ENCODE data around the gene ZNF638. TPM values are rescaled to one million over a fixed set of nuclear protein-coding genes. Genes with fewer than 3 reads are reported as not detected.

ZNF638 gene
- total and polyA plus RNA-seq, 2 of the 4 experiments (the other 2 are of a cell fraction) = 46.4 to 129 TPM

GRCh38 chr2:71463342-71463654 is 131.7 kb downstream of the ZNF638 start:
- Histone ChIP-seq H3K4me3 (ENCODE audit: insufficient read depth, low read depth, low read length) (no peak overlapping the region), H3K9me3 (ENCODE audit: control insufficient read depth, insufficient read depth, low read length) (peaks cover 8% of the 10 kb centered on the region), H3K14ac (replicated peaks; ENCODE audit: low read depth, low read length) (no peak overlapping the region), H3K9ac (ENCODE audit: low read depth, low read length) (no peak overlapping the region), H4K5ac (ENCODE audit: low read depth, low read length) (no peak overlapping the region), H2AFZ (replicated peaks; ENCODE audit: low read length, poor library complexity) (no peak overlapping the region), H4K8ac (ENCODE audit: low read depth in 2 of 2, low read length in 2 of 2) (no peak overlapping the region), H3K4me2 (ENCODE audit: low read depth, low read length) (no peak overlapping the region), H3K23ac (ENCODE audit: low read depth, low read length) (no peak overlapping the region), H4K20me1 (ENCODE audit: insufficient read depth, low read length) (no peaks in the 10 kb centered on the region), H3K4me1 (ENCODE audit: control insufficient read depth, insufficient read depth, low read length) (peaks cover 3% of the 10 kb centered on the region; the same call in 1 of the 2 replicates), H3K18ac (ENCODE audit: low read depth, low read length) (no peak overlapping the region), H2BK120ac (ENCODE audit: low read depth, low read length) (no peak overlapping the region), H3K56ac (ENCODE audit: extremely low read depth, insufficient read depth, low read length) (no peak overlapping the region), H2BK20ac (ENCODE audit: low read depth, low read length) (no peak overlapping the region), H3K36me3 (ENCODE audit: control insufficient read depth, insufficient read depth, low read length) (no peaks in the 10 kb centered on the region), H3K27ac (ENCODE audit: insufficient read depth, low read length) (no peak overlapping the region), H3K4ac (ENCODE audit: low read depth, low read length) (no peak overlapping the region), H2AK5ac (ENCODE audit: low read depth, low read length) (no peak overlapping the region), H3K79me1 (ENCODE audit: low read depth in 1 of 2, low read length in 2 of 2) (no peaks in the 10 kb centered on the region), H2BK15ac (ENCODE audit: low read depth, low read length) (no peak overlapping the region), H2AK9ac (replicated peaks; ENCODE audit: low read depth, low read length, poor library complexity) (no peak overlapping the region), H3K27me3 (ENCODE audit: control insufficient read depth, insufficient read depth, low read length) (peaks cover 58% of the 10 kb centered on the region), H4K91ac (ENCODE audit: insufficient read depth, low read depth, low read length) (no peak overlapping the region), H2BK5ac (ENCODE audit: low read depth, low read length, poor library complexity, severe bottlenecking) (no peak overlapping the region), H3K9me1 (ENCODE audit: insufficient read depth, low read length) (no peaks in the 10 kb centered on the region; the same call in 1 of the 2 replicates)
- TF ChIP-seq, protein P1, sequence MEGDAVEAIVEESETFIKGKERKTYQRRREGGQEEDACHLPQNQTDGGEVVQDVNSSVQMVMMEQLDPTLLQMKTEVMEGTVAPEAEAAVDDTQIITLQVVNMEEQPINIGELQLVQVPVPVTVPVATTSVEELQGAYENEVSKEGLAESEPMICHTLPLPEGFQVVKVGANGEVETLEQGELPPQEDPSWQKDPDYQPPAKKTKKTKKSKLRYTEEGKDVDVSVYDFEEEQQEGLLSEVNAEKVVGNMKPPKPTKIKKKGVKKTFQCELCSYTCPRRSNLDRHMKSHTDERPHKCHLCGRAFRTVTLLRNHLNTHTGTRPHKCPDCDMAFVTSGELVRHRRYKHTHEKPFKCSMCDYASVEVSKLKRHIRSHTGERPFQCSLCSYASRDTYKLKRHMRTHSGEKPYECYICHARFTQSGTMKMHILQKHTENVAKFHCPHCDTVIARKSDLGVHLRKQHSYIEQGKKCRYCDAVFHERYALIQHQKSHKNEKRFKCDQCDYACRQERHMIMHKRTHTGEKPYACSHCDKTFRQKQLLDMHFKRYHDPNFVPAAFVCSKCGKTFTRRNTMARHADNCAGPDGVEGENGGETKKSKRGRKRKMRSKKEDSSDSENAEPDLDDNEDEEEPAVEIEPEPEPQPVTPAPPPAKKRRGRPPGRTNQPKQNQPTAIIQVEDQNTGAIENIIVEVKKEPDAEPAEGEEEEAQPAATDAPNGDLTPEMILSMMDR (conservative IDR thresholded peaks at IDR 0.05; ENCODE audit: low read depth, low read length) = no peak
- TF ChIP-seq NFE2L2 (IDR thresholded peaks at IDR 0.05; ENCODE audit: low read depth, low read length) (no peak), MAZ (IDR thresholded peaks at IDR 0.05; ENCODE audit: borderline replicate concordance, low read depth, low read length) (no peak), RCOR1 (IDR thresholded peaks at IDR 0.05; ENCODE audit: insufficient replicate concordance, low read length) (no peak), RFX5 (IDR thresholded peaks at IDR 0.05; ENCODE audit: low read depth, low read length) (no peak), RAD21 (IDR thresholded peaks at IDR 0.05; ENCODE audit: low read length) (no peak), POLR2A (IDR thresholded peaks at IDR 0.05; ENCODE audit: low read depth, low read length) (no peak), CEBPB (IDR thresholded peaks at IDR 0.05; ENCODE audit: low read depth, low read length) (no peak), ELK1 (IDR thresholded peaks at IDR 0.05; ENCODE audit: borderline replicate concordance, low read depth, low read length) (no peak), MAFK (IDR thresholded peaks at IDR 0.05; ENCODE audit: low read depth, low read length) (no peak), CHD1 (IDR thresholded peaks at IDR 0.05; ENCODE audit: low read depth, low read length) (no peak), MXI1 (IDR thresholded peaks at IDR 0.05; ENCODE audit: borderline replicate concordance, low read depth, low read length) (no peak), BHLHE40 (IDR thresholded peaks at IDR 0.05; ENCODE audit: low read depth, low read length) (no peak), FOS (IDR thresholded peaks at IDR 0.05; ENCODE audit: low read depth, low read length) (no peak), SMC3 (IDR thresholded peaks at IDR 0.05; ENCODE audit: low read depth, low read length) (no peak), USF2 (IDR thresholded peaks at IDR 0.05; ENCODE audit: low read depth, low read length) (no peak)
- no peak for ATAC-seq (ENCODE audit: low read depth)
- ChIA-PET POLR2A (ENCODE audit: unreplicated experiment) (no interaction called here), CTCF (no interaction called here)
- WGBS, 2 experiments (ENCODE audit: extremely low coverage in 2 of 2, insufficient read length in 1 of 2) = 33% methylated on average over 1 of the region's 7 CpGs; no CpG with 5 or more reads in 1 of the 2 experiments
- BruUV-seq (replicated peaks) = no TSS peak
- DNase-seq = no peak
- dilution Hi-C loops (cut with HindIII; ENCODE audit: low sequenced_read_pairs, unreplicated experiment) (no loop called here), intact Hi-C loops (cut with micrococcal nuclease) (no loop called here), in situ Hi-C loops (cut with MboI; ENCODE audit: low sequenced_read_pairs) (no loop called here)

Measured in IMR-90 (cell line).